HEK293T (cell line): Measurements from ENCODE around the gene ZDHHC1.

Source experiments
- ARNT ChIP-seq: fragments of 450-650 bp; IDR thresholded peaks from 2 replicates; pipeline ENCODE4 v1.6.1; 2017; ENCODE audit warnings: mild to moderate bottlenecking
- BHLHE40 ChIP-seq: fragments of 450-650 bp; IDR thresholded peaks from 2 replicates; pipeline ENCODE4 v1.6.1; 2016; ENCODE audit warnings: mild to moderate bottlenecking, moderate library complexity, borderline replicate concordance
- CTBP1 ChIP-seq: fragments of 450-650 bp; IDR thresholded peaks from 2 replicates; pipeline ENCODE4 v1.6.1; 2016; ENCODE audit warnings: borderline replicate concordance
- ELF4 ChIP-seq: fragments of 450-650 bp; IDR thresholded peaks from 2 replicates; pipeline ENCODE4 v1.6.1; 2017; ENCODE audit warnings: antibody characterized with exemption
- FOXK2 ChIP-seq: fragments of 450-650 bp; IDR thresholded peaks from 2 replicates; pipeline ENCODE4 v1.6.1; 2016; ENCODE audit warnings: mild to moderate bottlenecking
- FOXM1 ChIP-seq: fragments of 450-650 bp; IDR thresholded peaks from 2 replicates; pipeline ENCODE4 v1.6.1; 2017; ENCODE audit warnings: mild to moderate bottlenecking, borderline replicate concordance
- LEF1 ChIP-seq: fragments of 450-650 bp; IDR thresholded peaks from 2 replicates; pipeline ENCODE4 v1.6.1; 2017; ENCODE audit warnings: mild to moderate bottlenecking, borderline replicate concordance
- NFRKB ChIP-seq: fragments of 450-650 bp; IDR thresholded peaks from 2 replicates; pipeline ENCODE4 v1.6.1; 2016; ENCODE audit warnings: mild to moderate bottlenecking, moderate library complexity
- SP1 ChIP-seq: fragments of 450-650 bp; IDR thresholded peaks from 2 replicates; pipeline ENCODE4 v1.6.1; 2017
- SUZ12 ChIP-seq: fragments of 450-650 bp; IDR thresholded peaks from 2 replicates; pipeline ENCODE4 v1.6.1; 2016; ENCODE audit warnings: mild to moderate bottlenecking
- TARDBP ChIP-seq: fragments of 450-650 bp; IDR thresholded peaks from 2 replicates; pipeline ENCODE4 v1.6.1; 2016

- TF ChIP-seq ELF4: no peak
- TF ChIP-seq ARNT: no peak
- no peak for TF ChIP-seq SP1
- TF ChIP-seq TARDBP: no peak
- no peak for TF ChIP-seq FOXM1
- no peak for TF ChIP-seq CTBP1
- no peak for TF ChIP-seq SUZ12
- TF ChIP-seq NFRKB: no peak
- TF ChIP-seq FOXK2: no peak
- no peak for TF ChIP-seq BHLHE40
- TF ChIP-seq LEF1: no peak
Observed at GRCh38 chr16:67425580-67425979, 9.3 kb upstream of the ZDHHC1 start.
